Karpas-422 (cell line): ENCODE data around the gene GLRX5. TPM values are rescaled to one million over a fixed set of nuclear protein-coding genes. Genes with fewer than 3 reads are reported as not detected.
A peak's percentile ranks its signal among the peaks of the same experiment; 100 is the strongest.
"Not testable (repeated sequence)": the region's sequence is repeated elsewhere in the genome, so short reads cannot be mapped to it uniquely, and the experiment has no call there.

Experiments
- DNase-seq: peaks from one replicate; pipeline ENCODE4 v3.0.0-alpha.2; 2015
- H2AFZ ChIP-seq: fragments of 200-600 bp; sonication (generic); 2 replicates; pipeline ENCODE4 v1.6.1; 2014; ENCODE audit warnings: antibody characterized with exemption, low read length, mixed read lengths
- H3K27ac ChIP-seq: fragments of 200-600 bp; sonication (generic); 2 replicates; pipeline ENCODE4 v1.5.1; 2014; ENCODE audit warnings: mild to moderate bottlenecking, low read length, moderate library complexity
- H3K27me3 ChIP-seq: fragments of 200-600 bp; sonication (generic); 2 replicates; pipeline ENCODE4 v1.6.1; 2014; ENCODE audit warnings: low read length, mixed read lengths
- H3K36me3 ChIP-seq: fragments of 200-600 bp; sonication (generic); 2 replicates; pipeline ENCODE4 v1.6.1; 2014; ENCODE audit warnings: low read length, mixed read lengths; ENCODE audit not compliant: insufficient read depth
- H3K4me1 ChIP-seq: fragments of 200-600 bp; sonication (generic); 2 replicates; pipeline ENCODE4 v1.6.1; 2014; ENCODE audit warnings: mild to moderate bottlenecking, low read length, mixed read lengths
- H3K4me2 ChIP-seq: fragments of 200-600 bp; sonication (generic); 2 replicates; pipeline ENCODE4 v1.6.1; 2014; ENCODE audit warnings: low read length, low read depth, mild to moderate bottlenecking; ENCODE audit not compliant: poor library complexity, severe bottlenecking
- H3K4me3 ChIP-seq: fragments of 200-600 bp; sonication (generic); 2 replicates; pipeline ENCODE4 v1.5.1; 2014; ENCODE audit warnings: mild to moderate bottlenecking, antibody characterized with exemption, low read length, mixed read lengths
- H3K79me2 ChIP-seq: fragments of 200-600 bp; sonication (generic); 2 replicates; pipeline ENCODE4 v1.6.1; 2014; ENCODE audit warnings: mild to moderate bottlenecking, low read length, mixed read lengths
- H3K9ac ChIP-seq: fragments of 200-600 bp; sonication (generic); 2 replicates; pipeline ENCODE4 v1.6.0; 2014; ENCODE audit warnings: low read length
- H3K9me2 ChIP-seq: fragments of 200-600 bp; sonication (generic), shearing (Covaris generic); replicated peaks from 2 replicates; pipeline ENCODE4 v1.6.0; 2014; ENCODE audit warnings: mild to moderate bottlenecking, low read length, moderate library complexity; ENCODE audit not compliant: insufficient read depth
- H3K9me3 ChIP-seq: fragments of 300-700, 200-600 bp; sonication (generic); 2 replicates; pipeline ENCODE4 v1.6.1; 2014; ENCODE audit warnings: low read length, mixed read lengths
- H4K20me1 ChIP-seq: fragments of 200-600 bp; sonication (generic); 2 replicates; pipeline ENCODE4 v1.6.1; 2014; ENCODE audit warnings: mild to moderate bottlenecking, antibody characterized with exemption, low read length, low read depth; ENCODE audit not compliant: insufficient read depth
- total RNA-seq: library from RNA; depleted of rRNA; stranded (reverse); fragments of >200 nt; shearing (Covaris generic); gene quantifications from 2 replicates; pipeline ENCODE4 v1.2.3, GENCODE V29; 2014; ENCODE audit warnings: low replicate concordance

GLRX5 gene
- total RNA-seq, 1 experiment from 2014 or later = 74.6 TPM

DNA sequence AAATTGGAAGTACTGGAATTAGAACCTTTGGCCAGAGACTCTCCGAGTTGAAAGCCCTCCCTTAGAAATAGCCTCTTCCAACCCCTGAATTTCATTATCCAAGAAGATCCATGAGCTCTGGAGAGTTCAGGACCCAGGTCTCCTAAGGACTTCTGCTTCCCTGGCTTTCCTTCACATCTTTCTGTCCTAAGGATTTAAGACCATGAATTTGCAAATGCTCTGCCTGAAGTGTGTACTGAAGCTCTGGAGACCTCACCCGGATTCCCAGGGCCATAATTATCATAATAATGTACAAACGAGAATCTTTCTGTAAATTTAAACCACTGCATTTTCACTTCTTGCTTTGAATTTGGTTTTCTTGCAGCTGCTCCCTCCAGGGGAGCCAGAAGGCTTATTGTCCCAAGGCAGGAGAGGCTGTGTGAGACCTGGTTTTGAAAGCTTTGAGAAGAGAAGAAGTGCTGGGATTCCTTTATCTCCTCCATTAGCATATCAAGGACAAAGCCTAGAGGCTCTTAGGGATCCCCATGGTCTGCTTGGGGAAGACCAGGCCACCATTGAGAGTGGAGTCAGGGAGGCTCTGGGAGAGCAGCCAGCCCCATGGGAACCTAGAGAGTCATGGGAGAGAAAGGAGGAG is 41.1 kb downstream of the GLRX5 start:
- H3K4me1 ChIP-seq = peaks cover 46% of the 10 kb centered on the region
- peak overlapping the region; percentile 86 for H3K27ac ChIP-seq
- H3K9ac ChIP-seq = peak overlapping the region; percentile 54
- peak overlapping the region; percentile 31; the same call in 1 of the 2 replicates for H3K4me3 ChIP-seq
- no peaks in the 10 kb centered on the region for H3K9me3 ChIP-seq
- H3K79me2 ChIP-seq = no peaks in the 10 kb centered on the region
- H3K27me3 ChIP-seq = no peaks in the 10 kb centered on the region
- no peaks in the 10 kb centered on the region for H3K36me3 ChIP-seq
- H3K4me2 ChIP-seq = peak overlapping the region; percentile 60
- no peak for DNase-seq
- H4K20me1 ChIP-seq = no peaks in the 10 kb centered on the region
- no peaks in the 10 kb centered on the region for H3K9me2 ChIP-seq
- no peak overlapping the region for H2AFZ ChIP-seq

DNA sequence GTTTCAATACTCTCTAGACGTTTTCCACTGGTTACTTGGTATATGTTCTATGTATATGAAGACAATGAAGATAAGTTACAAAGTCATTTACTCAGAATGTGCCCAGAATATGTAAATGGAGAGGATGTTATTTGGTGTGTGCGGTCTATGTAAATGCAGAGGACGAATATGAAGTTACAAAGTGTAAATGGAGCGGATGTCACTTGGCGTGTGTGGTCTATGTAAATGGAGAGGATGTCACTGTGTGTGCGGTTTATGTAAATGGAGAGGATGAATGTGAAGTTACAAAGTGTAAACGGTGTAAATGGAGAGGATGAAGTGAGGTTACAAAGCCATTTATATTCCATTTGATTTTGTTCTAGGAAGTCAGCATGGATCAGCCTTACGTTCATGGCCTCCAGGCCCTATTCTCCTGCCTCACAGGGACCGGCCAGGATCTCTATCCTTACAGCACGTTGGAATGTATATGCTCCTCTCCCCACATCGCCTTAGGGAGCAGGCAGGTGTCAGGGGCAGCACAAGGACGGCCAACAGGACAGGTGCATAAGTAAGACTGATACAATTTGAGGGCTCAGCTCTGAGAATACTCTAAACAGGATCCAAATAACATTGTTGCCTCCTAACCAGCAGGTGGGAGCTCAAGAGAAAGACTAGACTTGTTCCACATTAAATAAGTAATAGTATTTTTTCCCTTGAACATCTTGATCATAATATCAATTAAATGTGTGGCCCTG is 42.4 kb downstream of the GLRX5 start:
- Histone ChIP-seq H4K20me1 (no peaks in the 10 kb centered on the region), H3K4me2 (peak overlapping the region; percentile 60), H3K27ac (peak overlapping the region; percentile 86), H3K4me1 (peaks cover 46% of the 10 kb centered on the region), H3K9me3 (no peaks in the 10 kb centered on the region), H3K4me3 (peak overlapping the region; percentile 43), H3K9ac (peak overlapping the region; percentile 54), H2AFZ (no peak overlapping the region), H3K27me3 (no peaks in the 10 kb centered on the region), H3K79me2 (no peaks in the 10 kb centered on the region), H3K36me3 (no peaks in the 10 kb centered on the region), H3K9me2 (no peaks in the 10 kb centered on the region)
- peak; percentile 95 for DNase-seq

DNA sequence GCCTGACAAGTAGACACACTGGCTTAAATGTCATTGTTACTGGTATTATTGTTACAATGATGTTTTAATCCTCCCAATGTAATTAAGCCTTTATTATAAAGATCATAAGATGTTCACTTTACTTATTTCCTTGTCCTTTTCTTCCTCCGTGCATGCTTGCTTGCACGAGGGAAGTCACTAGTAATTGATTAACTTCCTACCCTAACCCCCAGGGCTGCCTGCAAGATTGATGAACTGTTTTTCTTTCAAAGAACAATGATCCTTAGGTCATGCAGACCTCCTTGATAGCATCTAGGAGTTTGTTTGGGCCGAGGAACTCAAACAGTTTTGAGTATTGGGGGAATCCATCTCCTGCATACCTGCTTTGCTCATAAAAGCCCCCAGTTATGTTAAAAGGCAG is 43.0 kb downstream of the GLRX5 start:
- H3K27ac ChIP-seq = peak overlapping the region; percentile 86
- H3K27me3 ChIP-seq = no peaks in the 10 kb centered on the region
- H3K9ac ChIP-seq = peak overlapping the region; percentile 38
- H3K4me2 ChIP-seq = peak overlapping the region; percentile 60
- peak overlapping the region; percentile 21; the same call in 1 of the 2 replicates for H2AFZ ChIP-seq
- no peaks in the 10 kb centered on the region for H4K20me1 ChIP-seq
- no peaks in the 10 kb centered on the region for H3K36me3 ChIP-seq
- no peaks in the 10 kb centered on the region for H3K79me2 ChIP-seq
- peaks cover 46% of the 10 kb centered on the region for H3K4me1 ChIP-seq
- H3K4me3 ChIP-seq = peak overlapping the region; percentile 43
- no peaks in the 10 kb centered on the region for H3K9me2 ChIP-seq
- peak; percentile 57 for DNase-seq
- H3K9me3 ChIP-seq = no peaks in the 10 kb centered on the region

DNA sequence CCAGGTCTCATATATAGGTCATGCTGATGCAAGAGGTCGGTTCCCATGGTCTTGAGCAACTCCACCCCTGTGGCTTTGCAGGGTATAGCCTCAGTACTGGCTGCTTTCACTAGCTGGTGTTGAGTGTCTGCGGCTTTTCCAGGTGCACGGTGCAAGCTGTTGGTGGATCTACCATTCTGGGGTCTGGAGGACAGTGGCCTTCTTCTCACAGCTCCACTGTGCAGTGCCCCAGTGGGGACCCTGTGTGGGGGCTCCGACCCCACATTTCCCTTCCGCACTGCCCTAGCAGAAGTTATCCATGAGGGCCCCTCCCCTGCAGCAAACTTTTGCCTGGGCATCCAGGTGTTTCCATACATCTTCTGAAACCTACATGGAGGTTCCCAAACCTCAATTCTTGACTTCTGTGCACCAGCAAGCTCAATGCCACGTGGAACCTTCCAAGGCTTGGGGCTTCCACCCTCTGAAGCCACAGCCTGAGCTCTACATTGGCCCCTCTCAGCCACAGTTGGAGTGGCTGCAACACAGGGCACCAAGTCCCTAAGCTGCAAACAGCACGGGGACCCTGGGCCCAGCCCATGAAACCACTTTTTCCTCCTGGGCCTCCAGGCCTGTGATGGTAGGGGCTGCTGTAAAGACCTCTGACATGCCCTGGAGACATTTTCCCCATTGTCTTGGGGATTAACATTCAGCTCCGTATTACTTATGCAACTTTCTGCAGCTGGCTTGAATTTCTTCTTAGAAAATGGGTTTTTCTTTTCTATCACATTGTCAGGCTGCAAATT is 49.2 kb downstream of the GLRX5 start:
- not testable (repeated sequence) for H3K36me3 ChIP-seq, DNase-seq, H3K4me2 ChIP-seq, H3K4me1 ChIP-seq, H3K9me2 ChIP-seq, H2AFZ ChIP-seq, H3K4me3 ChIP-seq, H3K79me2 ChIP-seq, H3K9me3 ChIP-seq, H3K9ac ChIP-seq, H3K27me3 ChIP-seq, H3K27ac ChIP-seq, H4K20me1 ChIP-seq

DNA sequence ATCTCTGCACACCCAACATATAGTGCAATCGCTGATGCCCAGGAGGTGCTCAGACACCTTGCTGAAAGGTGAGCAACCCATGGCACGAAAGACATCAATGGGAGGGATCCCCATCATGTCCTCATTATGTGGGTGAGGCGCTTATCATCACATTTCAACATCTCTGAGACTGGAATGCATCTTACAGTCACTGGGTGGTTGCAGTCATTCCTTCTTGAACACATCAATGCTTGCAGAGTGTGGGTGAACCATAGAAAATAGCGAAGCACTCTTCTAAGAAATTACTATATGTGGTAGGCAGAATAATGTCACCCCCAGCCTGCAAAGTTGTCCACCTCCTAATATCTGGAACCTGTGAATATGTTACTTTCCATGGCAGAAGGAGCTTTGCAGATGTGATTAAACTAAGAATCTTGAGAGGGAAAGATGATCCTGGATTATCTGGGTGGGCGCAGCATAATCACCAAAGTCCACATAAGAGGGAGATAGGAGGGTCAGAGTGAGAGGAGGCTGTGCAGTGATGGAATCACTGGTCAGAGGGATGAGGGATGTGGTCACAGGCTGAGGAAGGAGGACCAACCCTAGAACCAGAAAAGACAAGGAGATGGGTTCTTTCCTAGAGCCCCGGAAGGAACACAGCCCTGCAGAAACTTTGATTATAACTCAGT is 51.2 kb downstream of the GLRX5 start:
- H3K4me3 ChIP-seq = no peak overlapping the region
- no peaks in the 10 kb centered on the region for H3K4me1 ChIP-seq
- no peaks in the 10 kb centered on the region for H3K27me3 ChIP-seq
- no peaks in the 10 kb centered on the region for H3K9me2 ChIP-seq
- H3K27ac ChIP-seq = no peak overlapping the region
- H3K4me2 ChIP-seq = no peak overlapping the region
- H3K9ac ChIP-seq = no peak overlapping the region
- no peaks in the 10 kb centered on the region for H3K9me3 ChIP-seq
- H3K36me3 ChIP-seq = no peaks in the 10 kb centered on the region
- H3K79me2 ChIP-seq = no peaks in the 10 kb centered on the region
- no peaks in the 10 kb centered on the region for H4K20me1 ChIP-seq
- no peak overlapping the region for H2AFZ ChIP-seq
- no peak for DNase-seq

DNA sequence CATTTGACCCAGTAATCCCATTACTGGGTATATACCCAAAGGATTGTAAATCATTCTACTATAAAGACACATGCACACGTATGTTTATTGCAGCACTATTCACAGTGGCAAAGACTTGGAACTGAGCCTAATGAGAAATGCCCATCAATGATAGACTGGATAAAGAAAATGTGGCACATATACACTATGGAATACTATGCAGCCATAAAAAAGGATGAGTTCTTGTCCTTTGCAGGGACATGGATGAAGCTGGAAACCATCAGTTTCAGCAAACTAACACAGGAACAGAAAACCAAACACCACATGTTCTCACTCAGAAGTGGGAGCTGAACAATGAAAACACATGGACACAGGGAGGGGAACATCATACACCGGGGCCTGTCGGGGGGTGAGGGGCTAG is 56.3 kb downstream of the GLRX5 start:
- DNase-seq = not testable (repeated sequence)

More for the DNA sequence above, 56.3 kb downstream of the GLRX5 start:
- H3K79me2 ChIP-seq, H3K4me1 ChIP-seq, H3K9me2 ChIP-seq, H3K4me3 ChIP-seq, H3K9ac ChIP-seq, H3K27ac ChIP-seq, H3K4me2 ChIP-seq, H2AFZ ChIP-seq, H3K27me3 ChIP-seq, H3K36me3 ChIP-seq, H4K20me1 ChIP-seq, H3K9me3 ChIP-seq: not testable (repeated sequence)
